GM12873 (cell line): ENCODE data around the gene WDR64.

ENCODE experiments used
- CTCF ChIP-seq: IDR thresholded peaks from 2 replicates; pipeline ENCODE4 v1.5.1; 2012; ENCODE audit warnings: low read depth, mild to moderate bottlenecking, moderate library complexity, low read length, control low read depth; ENCODE audit not compliant: insufficient read depth; ENCODE audit errors: missing control alignments

Gene WDR64

GRCh38 chr1:241701483-241702295, 49.6 kb downstream of the WDR64 start:
- no peak for TF ChIP-seq CTCF

- TF ChIP-seq CTCF = no peak
These were observed 50.6 kb downstream of the WDR64 start for GRCh38 chr1:241702442-241703373.

DNA sequence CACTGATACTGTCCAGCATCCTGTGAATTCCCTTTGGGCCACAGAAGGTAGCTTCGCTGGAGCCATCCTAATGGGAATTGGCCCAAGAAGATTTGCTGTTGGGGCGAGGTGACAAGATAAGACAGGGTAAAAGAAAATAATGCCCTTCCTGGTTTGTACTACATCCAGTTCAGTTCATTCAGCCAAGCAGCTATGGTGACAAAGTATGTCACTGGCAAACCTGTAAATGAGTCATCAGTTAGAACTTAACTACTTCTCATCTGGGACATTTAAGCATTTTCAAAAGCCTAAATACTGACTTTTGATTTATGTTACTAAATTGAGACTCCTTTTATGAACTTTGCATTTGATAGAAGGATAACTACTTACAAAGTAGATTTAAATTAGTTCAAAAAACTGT, 54.2 kb downstream of the WDR64 start:
- TF ChIP-seq CTCF = no peak

- no peak for TF ChIP-seq CTCF
These were observed 54.9 kb downstream of the WDR64 start for GRCh38 chr1:241706967-241707366.

DNA sequence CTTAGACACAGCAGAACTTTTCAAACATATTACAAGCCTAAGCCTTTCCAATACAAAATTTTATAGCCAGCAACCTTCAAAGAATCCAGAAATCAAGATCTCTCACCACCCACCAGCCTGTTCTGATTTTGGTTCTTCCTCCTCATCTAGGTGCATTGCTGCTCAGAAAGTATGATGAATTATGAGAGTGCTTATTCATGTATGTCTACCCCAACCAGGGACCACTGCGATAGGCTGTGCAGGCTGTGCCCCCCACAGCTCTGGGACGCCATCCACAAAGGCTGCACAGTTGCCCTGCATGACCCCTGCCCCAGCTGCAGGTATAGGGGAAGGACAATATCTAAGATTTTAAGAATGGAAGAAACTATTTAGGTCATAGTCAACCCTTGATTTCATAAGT, 55.4 kb downstream of the WDR64 start:
- TF ChIP-seq CTCF = no peak

DNA sequence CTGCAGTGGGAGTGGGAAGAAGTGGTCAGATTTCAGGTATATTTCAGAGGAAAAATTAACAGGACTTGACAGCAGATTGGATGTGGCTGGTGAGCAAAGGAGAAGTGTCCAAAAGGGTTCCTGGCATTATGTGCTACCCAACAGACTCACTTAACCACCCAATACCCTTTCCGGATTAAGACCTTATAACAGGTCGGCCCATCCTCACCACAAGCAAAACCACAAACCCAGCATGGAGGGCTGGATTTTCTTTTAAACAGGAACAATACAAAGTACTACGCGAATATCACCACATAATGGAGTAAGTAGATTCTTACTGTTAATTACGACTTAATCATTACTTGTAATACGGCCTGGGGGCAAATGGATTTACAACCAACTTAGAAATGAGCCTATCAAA, 59.2 kb downstream of the WDR64 start:
- TF ChIP-seq CTCF = no peak

DNA sequence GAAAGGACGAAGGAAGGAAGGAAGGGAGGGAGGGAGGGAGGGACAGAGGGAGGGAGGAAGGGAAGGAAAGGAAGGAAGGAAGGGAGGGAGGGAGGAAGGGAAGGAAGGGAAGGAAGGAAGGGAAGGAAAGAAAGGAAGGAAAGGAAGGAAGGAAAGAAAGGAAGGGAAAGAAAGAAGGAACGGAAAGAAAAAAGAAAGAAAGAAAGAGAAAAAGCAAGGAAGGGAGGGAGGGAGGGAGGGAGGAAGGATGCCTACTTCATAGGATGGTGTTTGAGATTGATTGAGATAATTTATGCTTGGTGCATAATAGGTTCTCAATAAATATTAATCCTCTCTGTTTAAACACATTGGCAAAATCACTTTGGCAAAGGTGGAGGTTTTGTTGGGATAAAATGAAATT, 61.2 kb downstream of the WDR64 start:
- TF ChIP-seq CTCF = no peak
